A549 treated with CpdA at 1 μM for 4 hours (cell line): Measurements from ENCODE around the gene BNIPL. TPM values are rescaled to one million over a fixed set of nuclear protein-coding genes. Genes with fewer than 3 reads are reported as not detected.

ENCODE experiments used
- total RNA-seq: library from RNA; stranded (reverse); fragments of 200-300 nt; extraction: Qiagen RNA extraction; gene quantifications from 5 replicates; pipeline ENCODE4 v1.2.3, GENCODE V29; 2022; ENCODE audit warnings: low read depth

BNIPL gene
- total RNA-seq: 0.09 to 0.12 TPM (median 0.11 TPM) in 4 of 5 replicates, not detected in the other

GRCh38 chr1:151036356-151036755 is at the start of gene BNIPL:
Gene BNIPL (plus strand): TSS chr1:151036586. CDS start chr1:151036726, 140 bp downstream.

DNA sequence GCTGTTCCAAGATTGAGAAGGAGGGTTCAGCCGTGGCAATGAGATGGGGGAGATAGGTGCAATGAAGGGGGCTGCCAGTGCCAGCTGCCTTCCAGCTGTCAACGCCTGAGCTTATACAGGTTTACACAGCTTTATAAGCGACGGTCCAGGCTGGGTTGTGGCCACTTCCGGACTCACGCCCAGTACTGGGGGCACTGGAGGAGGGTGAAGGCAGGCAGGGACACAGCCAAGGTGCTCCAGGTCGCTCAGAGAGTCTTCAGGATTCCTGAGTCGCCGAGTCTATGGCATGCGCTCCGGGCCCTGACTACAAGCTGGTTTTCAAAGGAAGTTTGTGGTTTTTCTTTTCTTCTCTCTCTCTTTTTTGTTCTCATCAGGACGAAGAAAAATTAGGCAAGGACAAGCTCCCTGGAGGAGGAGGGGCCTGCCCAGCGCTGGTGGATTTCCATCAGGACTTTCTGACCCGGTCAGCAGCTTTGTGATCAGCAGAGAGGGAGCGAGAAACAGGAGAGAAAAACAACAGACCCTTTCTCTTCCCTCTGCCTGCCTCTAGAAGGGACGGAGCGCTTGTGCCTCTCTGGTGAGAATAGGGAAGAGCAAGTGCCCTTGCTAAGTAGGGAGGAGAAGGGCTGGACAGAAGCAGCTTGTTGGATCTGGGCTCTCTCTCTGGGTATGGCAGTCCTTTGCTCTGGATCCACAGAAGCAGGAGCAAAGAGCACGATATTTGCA is 29.9 kb upstream of the BNIPL start, which contains the start of gene MINDY1:
TSS of gene MINDY1 (minus strand) at position 576 of the 726 bp plus-strand sequence. CDS start 4,285 bp downstream, outside the sequence.

GRCh38 chr1:151008244-151009205 is 27.9 kb upstream of the BNIPL start, which contains the start of gene PRUNE1:
Gene PRUNE1 (plus strand): TSS chr1:151008449. CDS start chr1:151008633, 184 bp downstream.

DNA sequence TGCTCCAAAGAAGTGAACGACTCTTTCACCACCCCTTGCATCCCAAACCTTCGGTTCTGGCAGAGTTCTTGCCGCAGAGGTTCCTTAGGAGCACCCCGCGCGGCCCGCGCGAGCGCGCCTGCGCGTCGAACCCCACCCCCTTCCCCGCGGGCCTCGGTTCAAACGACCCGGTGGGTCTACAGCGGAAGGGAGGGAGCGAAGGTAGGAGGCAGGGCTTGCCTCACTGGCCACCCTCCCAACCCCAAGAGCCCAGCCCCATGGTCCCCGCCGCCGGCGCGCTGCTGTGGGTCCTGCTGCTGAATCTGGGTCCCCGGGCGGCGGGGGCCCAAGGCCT is 11.2 kb downstream of the BNIPL start, which contains the start of gene C1orf56:
TSS of gene C1orf56 (plus strand) at position 161 of the 334 bp plus-strand sequence. CDS start at position 258, 97 bp downstream.

GRCh38 chr1:151059109-151060006 is 23.0 kb downstream of the BNIPL start, which contains the start of gene CDC42SE1:
Gene CDC42SE1 (minus strand): TSS chr1:151059622. CDS start chr1:151055730, 3,892 bp downstream.

GRCh38 chr1:151060007-151060656 is 23.7 kb downstream of the BNIPL start, which contains the start of gene MLLT11:
Gene MLLT11 (plus strand): TSS chr1:151060397. CDS start chr1:151067225, 6,828 bp downstream.

GRCh38 chr1:151070474-151071276 is 34.3 kb downstream of the BNIPL start, which contains the start of gene GABPB2:
Gene GABPB2 (plus strand): TSS chr1:151070761. CDS start chr1:151088190, 17,429 bp downstream.

Other genes with a start within 250 kb of the BNIPL start
- 1.7 to 2.2 TPM (median 1.8 TPM) in 5 replicates for gene CTSK, start 228.3 kb upstream of the BNIPL start, total RNA-seq
- gene ARNT, start 160.0 kb upstream of the BNIPL start, total RNA-seq: 9.9 to 13.0 TPM (median 12.7 TPM) in 5 replicates
- not detected in 5 replicates for gene CTXND2, start 149.4 kb upstream of the BNIPL start, total RNA-seq
- 22.9 to 24.6 TPM (median 23.6 TPM) in 5 replicates for gene SETDB1, start 110.2 kb upstream of the BNIPL start, total RNA-seq
- 249 to 266 TPM (median 256 TPM) in 5 replicates for gene CERS2, start 61.8 kb upstream of the BNIPL start, total RNA-seq
- gene ANXA9, start 54.3 kb upstream of the BNIPL start, total RNA-seq: 0.70 to 1.3 TPM (median 0.83 TPM) in 5 replicates
- 2.4 to 3.7 TPM (median 3.0 TPM) in 5 replicates for gene MINDY1, start 29.7 kb upstream of the BNIPL start, total RNA-seq
- gene PRUNE1, start 28.1 kb upstream of the BNIPL start, total RNA-seq: 12.4 to 16.7 TPM (median 14.9 TPM) in 5 replicates
- 5.5 to 9.1 TPM (median 7.4 TPM) in 5 replicates for gene C1orf56, start 11.2 kb downstream of the BNIPL start, total RNA-seq
- gene CDC42SE1, start 23.0 kb downstream of the BNIPL start, total RNA-seq: 68.9 to 77.7 TPM (median 75.0 TPM) in 5 replicates
- 15.1 to 18.7 TPM (median 17.2 TPM) in 5 replicates for gene MLLT11, start 23.8 kb downstream of the BNIPL start, total RNA-seq
- 2.1 to 3.9 TPM (median 3.8 TPM) in 5 replicates for gene GABPB2, start 34.2 kb downstream of the BNIPL start, total RNA-seq
- gene SEMA6C, start 110.0 kb downstream of the BNIPL start, total RNA-seq: 1.0 to 3.0 TPM (median 1.9 TPM) in 5 replicates
- not detected in 5 replicates for gene TNFAIP8L2, start 120.1 kb downstream of the BNIPL start, total RNA-seq
- 5.5 to 9.9 TPM (median 5.7 TPM) in 5 replicates for gene LYSMD1, start 129.3 kb downstream of the BNIPL start, total RNA-seq
- gene SCNM1, start 129.6 kb downstream of the BNIPL start, total RNA-seq: 43.2 to 48.0 TPM (median 45.2 TPM) in 5 replicates
- gene TMOD4, start 139.4 kb downstream of the BNIPL start, total RNA-seq: 0.25 to 0.35 TPM in 2 of 5 replicates, not detected in the others
- gene VPS72, start 153.6 kb downstream of the BNIPL start, total RNA-seq: 44.8 to 61.9 TPM (median 47.4 TPM) in 5 replicates
- gene PIP5K1A, start 162.0 kb downstream of the BNIPL start, total RNA-seq: 41.8 to 52.4 TPM (median 45.2 TPM) in 5 replicates
- 165 to 226 TPM (median 194 TPM) in 5 replicates for gene PSMD4, start 218.1 kb downstream of the BNIPL start, total RNA-seq
- 13.1 to 15.6 TPM (median 14.6 TPM) in 5 replicates for gene ZNF687, start 245.7 kb downstream of the BNIPL start, total RNA-seq